Measurements from ENCODE around the gene TANK.

DNA sequence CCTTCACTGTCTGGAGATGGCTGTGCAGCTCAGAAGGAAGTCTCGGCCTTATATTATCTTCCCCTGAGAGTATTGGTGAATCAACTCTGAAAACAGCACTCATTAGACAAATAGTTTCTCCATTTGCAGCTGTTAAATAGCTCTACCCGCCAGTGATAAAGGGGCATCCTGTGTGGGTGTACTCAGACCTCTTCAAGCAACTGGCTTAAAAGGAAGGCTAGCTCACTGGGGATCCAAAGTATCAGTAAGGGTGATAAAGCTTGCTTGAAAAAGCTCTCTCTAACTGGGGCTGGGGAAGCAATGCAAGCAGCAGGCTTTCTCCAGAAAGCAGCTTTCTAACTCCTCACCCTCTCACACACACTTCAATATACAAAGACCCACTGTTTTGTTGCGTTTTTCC, 83.1 kb downstream of the TANK start:
- TF ChIP-seq, protein P1, sequence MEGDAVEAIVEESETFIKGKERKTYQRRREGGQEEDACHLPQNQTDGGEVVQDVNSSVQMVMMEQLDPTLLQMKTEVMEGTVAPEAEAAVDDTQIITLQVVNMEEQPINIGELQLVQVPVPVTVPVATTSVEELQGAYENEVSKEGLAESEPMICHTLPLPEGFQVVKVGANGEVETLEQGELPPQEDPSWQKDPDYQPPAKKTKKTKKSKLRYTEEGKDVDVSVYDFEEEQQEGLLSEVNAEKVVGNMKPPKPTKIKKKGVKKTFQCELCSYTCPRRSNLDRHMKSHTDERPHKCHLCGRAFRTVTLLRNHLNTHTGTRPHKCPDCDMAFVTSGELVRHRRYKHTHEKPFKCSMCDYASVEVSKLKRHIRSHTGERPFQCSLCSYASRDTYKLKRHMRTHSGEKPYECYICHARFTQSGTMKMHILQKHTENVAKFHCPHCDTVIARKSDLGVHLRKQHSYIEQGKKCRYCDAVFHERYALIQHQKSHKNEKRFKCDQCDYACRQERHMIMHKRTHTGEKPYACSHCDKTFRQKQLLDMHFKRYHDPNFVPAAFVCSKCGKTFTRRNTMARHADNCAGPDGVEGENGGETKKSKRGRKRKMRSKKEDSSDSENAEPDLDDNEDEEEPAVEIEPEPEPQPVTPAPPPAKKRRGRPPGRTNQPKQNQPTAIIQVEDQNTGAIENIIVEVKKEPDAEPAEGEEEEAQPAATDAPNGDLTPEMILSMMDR (IDR thresholded peaks at IDR 0.05), result no peak
- TF ChIP-seq MXD4 (CRISPR knock-in tag; IDR thresholded peaks at IDR 0.05; ENCODE audit: borderline replicate concordance) (no peak), ESRRA (CRISPR knock-in tag; IDR thresholded peaks at IDR 0.05; ENCODE audit: borderline replicate concordance) (no peak), NR2C2 (CRISPR knock-in tag; IDR thresholded peaks at IDR 0.05) (no peak)
- TF ChIP-seq, protein P2, sequence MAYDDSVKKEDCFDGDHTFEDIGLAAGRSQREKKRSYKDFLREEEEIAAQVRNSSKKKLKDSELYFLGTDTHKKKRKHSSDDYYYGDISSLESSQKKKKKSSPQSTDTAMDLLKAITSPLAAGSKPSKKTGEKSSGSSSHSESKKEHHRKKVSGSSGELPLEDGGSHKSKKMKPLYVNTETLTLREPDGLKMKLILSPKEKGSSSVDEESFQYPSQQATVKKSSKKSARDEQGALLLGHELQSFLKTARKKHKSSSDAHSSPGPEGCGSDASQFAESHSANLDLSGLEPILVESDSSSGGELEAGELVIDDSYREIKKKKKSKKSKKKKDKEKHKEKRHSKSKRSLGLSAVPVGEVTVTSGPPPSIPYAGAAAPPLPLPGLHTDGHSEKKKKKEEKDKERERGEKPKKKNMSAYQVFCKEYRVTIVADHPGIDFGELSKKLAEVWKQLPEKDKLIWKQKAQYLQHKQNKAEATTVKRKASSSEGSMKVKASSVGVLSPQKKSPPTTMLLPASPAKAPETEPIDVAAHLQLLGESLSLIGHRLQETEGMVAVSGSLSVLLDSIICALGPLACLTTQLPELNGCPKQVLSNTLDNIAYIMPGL (CRISPR knock-in tag; IDR thresholded peaks at IDR 0.05), result no peak

Data from WTC11 (cell line).